NCI-H526 (cell line): Measurements from ENCODE around the gene DUSP9.

Experiments
- DNase-seq, 2 experiments: peaks; one replicate each; lab custom pipeline; 2025; lab: John Stamatoyannopoulos, UW

DUSP9 gene

GRCh38 chrX:153647461-153648357, 706 bp downstream of the DUSP9 start:
- DNase-seq: no peak

DNA sequence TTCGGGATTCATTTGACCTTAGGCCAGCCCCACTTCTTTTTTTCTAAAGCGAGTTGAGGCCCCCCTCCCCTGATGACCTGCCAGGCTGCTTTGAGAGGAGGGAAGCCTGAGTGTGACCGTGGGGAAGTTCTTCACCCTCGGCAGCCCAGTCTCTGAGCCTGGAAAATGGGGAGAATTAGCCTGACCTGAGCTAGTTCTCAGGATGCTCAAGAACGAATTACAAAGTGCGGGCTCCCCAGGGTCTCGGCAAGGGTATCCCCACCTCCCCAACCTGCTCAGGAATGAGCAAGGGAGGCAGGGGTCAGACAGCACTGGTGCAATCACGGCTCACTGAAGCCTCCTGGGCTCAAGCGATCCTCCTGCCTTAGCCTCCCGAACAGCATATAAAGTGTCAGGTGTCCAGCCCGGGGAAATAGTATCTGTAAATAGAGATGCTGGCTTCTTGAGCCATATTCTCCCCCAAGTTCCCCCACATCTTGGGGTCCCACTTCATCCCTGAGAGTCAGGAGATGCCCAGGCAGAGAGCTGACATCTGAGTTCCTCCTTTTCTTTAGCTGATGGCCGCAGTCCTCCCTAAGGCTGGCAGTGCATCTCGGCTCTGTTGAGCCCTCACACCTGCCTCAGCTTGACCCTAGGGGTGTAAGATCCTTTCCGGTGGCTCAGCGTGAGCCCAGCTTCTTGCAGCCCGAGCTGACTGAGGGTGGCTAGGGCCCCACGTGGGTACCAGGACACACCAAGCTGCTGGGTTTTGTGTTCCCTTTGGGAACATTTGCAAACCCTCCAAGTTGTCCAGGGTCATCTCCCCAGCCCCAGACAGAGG, 1.6 kb downstream of the DUSP9 start:
- DNase-seq: no peak

DNA sequence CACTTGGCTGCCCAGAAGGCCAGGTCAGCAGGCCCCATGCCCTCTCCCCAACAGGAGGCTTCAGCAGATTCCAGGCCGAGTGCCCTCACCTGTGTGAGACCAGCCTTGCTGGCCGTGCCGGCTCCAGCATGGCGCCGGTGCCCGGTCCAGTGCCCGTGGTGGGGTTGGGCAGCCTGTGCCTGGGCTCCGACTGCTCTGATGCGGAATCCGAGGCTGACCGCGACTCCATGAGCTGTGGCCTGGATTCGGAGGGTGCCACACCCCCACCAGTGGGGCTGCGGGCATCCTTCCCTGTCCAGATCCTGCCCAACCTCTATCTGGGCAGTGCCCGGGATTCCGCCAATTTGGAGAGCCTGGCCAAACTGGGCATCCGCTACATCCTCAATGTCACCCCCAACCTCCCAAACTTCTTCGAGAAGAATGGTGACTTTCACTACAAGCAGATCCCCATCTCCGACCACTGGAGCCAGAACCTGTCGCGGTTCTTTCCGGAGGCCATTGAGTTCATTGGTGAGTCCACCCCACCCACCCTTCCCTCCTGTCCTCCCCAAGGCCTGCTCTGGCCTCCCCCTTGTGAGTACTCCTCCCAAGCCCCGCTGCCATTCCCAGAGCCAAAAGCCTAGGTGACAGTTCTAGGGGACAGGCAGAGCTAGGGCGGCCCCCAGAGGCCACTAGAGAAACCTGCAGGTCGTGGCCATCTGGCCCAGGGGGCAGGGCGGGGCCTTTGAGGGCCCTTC, 2.3 kb downstream of the DUSP9 start:
- DNase-seq: peak; percentile 12 to 72

- no peak for DNase-seq
Observed at GRCh38 chrX:153649915-153650782, 3.1 kb downstream of the DUSP9 start.

DNA sequence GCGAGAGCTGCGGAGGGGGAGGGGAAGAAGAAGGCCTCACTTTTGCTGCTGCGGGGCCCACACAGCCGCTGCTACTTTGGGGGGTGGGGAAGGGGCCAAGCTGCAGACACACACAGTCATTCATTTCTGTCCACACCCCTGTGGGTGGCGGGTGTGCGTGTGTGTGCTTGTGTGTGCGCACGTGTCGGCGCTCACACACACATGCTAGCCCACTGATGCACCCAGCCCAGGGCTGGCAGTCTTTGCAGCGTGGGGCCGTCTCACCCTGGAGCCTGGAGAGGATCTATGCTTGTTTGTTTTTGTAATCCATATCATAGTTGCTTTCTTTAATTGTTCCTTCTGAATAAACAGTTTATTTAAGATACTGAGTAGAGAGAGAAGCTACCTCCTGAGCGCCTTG, 4.0 kb downstream of the DUSP9 start:
- DNase-seq: no peak

DNA sequence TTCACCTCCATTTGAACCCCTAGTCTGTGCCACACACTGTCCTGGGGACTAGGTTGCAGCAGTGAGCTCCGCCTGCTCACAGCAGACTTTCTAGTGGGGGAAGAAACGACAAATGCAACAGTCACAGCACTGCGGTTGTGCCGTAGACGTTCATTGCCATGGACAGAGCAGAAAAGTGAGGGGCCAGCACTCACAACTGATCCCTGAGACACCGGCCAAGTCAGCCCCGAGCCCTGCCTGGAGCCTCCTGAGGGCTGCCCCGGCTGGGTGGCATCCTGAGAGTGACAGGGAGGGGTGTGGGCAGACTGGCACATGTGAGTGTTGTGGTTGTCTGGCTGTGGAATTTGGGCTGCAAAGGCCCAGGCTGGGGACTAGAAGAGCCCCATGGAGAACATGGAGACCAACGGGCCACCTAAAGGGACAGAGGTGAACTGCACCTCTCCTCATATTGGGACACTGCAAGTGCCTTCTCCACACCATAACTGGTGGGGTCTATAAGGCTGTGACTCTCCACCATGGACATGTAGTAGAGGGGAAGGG, 4.6 kb downstream of the DUSP9 start:
- DNase-seq: no peak

GRCh38 chrX:153653556-153653955, 6.6 kb downstream of the DUSP9 start:
- no peak for DNase-seq

DNA sequence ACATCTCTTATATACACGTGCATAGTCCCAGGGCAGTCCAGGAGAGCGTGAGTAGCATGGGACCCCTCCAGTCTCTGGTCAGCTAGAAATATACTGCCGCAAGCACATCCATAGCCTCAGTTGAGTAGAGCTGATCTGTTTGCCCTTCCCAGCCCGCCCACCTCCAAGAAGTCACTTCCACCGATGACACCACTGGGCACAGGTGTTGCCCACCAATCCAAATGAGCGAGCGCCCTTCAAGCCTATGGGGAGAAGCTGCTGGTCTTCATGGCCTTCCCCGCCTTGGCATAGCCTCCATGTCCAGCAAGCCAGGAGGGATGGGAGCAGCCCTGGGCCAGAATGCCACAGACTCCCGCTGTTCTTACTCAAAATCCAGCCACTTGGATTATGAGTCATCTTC, 10.2 kb downstream of the DUSP9 start:
- DNase-seq: no peak

- no peak for DNase-seq
Observed at GRCh38 chrX:153659268-153659667, 12.3 kb downstream of the DUSP9 start.

- peak in 1 of 2 experiments; percentile 81 for DNase-seq
Observed at GRCh38 chrX:153662266-153662665, 15.3 kb downstream of the DUSP9 start.

GRCh38 chrX:153665726-153666306, 18.8 kb downstream of the DUSP9 start:
- DNase-seq: no peak

DNA sequence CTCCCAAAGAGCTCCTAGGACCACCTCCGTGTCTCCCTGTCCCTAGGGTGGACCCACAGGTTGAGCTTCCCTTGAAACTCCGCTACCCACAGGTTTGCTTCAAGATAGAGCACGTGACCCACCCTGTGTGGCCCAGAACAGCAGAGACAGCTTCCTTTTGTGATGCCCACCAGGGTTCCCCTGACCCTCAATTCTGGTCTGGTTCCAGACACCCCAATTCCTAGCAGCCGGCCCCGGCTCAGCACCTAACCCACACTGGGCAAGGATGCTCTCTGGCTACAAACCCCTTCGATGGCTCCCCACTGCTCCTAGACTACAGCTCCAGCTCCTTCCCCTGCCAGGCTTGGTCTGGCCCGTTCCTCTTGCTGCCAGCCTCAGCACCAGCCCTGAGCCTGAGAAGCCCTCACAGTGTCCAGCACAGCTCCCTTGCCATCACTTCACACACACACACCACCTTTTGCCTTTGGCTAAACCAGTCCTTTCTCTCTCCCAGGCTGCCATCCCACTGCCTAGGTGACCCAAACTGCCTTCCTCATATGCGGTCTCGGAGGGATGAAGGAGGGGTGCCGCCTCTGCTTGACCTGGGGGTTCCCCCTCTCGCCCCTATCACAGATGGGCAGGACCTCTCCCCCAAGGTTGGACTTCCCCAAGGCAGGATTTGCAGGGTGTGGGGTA, 20.4 kb downstream of the DUSP9 start:
- no peak for DNase-seq

DNA sequence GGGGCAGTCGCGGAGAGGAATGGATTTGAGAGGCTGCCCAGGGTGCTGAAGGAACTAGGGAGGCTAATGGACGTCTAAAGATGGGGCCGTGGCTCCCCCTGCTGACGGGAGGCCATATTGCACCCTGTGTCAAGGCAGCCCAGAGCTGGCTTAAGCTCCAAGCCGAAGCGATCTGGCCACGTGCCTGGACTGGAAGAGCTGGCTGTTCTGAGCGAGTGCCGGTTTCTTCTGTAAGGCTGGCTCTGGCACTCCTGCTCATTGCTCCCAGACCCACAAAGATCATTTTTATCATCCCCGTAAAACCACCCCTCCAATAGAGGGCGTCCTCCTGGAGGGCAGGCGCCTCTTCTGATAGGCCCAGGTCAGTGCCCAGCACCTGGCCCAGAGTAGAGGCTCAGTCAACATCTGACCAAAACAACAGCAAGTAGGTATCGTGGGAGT, 21.0 kb downstream of the DUSP9 start:
- DNase-seq: peak; percentile 35 to 90

GRCh38 chrX:153668423-153669173, 21.6 kb downstream of the DUSP9 start:
- DNase-seq: no peak

- peak in 1 of 2 experiments; percentile 49 for DNase-seq
Observed at GRCh38 chrX:153669174-153669890, 22.3 kb downstream of the DUSP9 start.

GRCh38 chrX:153669901-153670731, 23.1 kb downstream of the DUSP9 start:
- DNase-seq: no peak

- no peak for DNase-seq
Observed at GRCh38 chrX:153670748-153671588, 24.0 kb downstream of the DUSP9 start.
